NCI-H128 (cell line): Measurements from ENCODE around the gene NELL1.
"Not testable (repeated sequence)": the region's sequence is repeated elsewhere in the genome, so short reads cannot be mapped to it uniquely, and the experiment has no call there.

Experiments
- DNase-seq: peaks from one replicate; lab custom pipeline; 2025; ENCODE audit not compliant: unreplicated experiment; lab: John Stamatoyannopoulos, UW

The NELL1 gene

DNA sequence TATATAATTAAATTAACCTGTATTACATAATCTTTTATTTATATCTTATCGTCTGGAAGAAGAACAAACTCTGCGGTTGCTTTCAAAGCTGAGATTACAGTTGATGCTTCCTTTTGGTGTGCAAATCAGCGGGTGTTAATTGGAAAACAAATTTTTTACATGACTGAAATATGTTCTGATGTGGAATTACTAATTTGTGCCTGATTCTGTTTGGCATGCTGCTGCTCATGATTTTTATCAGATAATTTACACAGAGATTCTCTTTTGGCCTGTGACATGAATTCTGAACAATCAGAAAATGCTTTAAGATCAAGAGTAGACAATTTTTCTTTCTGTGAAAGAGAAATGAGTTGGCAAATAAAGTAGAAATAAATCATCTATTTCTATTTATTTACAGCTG, 510.8 kb downstream of the NELL1 start:
- DNase-seq = no peak

- DNase-seq = no peak
These were observed 516.6 kb downstream of the NELL1 start for GRCh38 chr11:21185959-21186358.

- no peak for DNase-seq
These were observed 520.8 kb downstream of the NELL1 start for GRCh38 chr11:21190181-21190580.

DNA sequence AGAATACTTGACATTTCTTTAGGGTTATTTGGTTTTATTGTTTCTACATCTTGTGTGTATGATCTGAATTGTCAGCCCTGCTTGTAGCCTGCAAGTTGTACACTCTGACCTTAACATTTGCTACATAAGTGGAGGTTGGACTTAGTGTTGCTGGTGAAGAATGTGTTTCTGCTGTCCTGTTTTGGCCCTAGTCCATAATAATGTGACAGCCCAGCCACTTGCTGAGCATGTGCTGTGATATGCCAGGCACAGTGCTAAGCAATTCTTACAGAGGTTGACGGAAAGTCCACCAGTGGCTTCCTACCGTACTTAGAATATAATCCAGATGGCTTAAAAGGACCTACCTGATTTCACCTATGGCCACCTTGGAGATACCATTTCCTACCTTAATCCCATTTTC, 526.6 kb downstream of the NELL1 start:
- DNase-seq = no peak

GRCh38 chr11:21198498-21198897, 529.1 kb downstream of the NELL1 start:
- no peak for DNase-seq

DNA sequence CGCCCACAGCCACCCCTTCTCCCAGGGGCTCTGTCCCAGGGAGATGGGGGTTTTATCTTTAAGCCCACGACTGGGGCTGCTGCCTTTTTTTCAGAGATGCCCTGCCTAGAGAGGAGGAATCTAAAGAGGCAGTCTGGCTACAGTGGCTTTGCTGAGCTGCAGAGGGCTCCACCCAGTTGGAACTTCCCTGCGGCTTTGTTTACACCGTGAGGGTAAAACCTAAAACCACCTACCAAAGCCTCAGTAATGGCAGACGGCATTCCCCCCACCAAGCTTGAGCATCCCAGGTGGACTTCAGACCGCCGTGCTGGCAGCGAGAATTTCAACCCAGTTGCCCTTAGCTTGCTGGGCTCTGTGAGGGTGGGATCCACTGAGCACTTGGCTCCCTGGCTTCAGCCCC, 535.8 kb downstream of the NELL1 start:
- DNase-seq = no peak

- no peak for DNase-seq
These were observed 556.5 kb downstream of the NELL1 start for GRCh38 chr11:21225860-21226259.

DNA sequence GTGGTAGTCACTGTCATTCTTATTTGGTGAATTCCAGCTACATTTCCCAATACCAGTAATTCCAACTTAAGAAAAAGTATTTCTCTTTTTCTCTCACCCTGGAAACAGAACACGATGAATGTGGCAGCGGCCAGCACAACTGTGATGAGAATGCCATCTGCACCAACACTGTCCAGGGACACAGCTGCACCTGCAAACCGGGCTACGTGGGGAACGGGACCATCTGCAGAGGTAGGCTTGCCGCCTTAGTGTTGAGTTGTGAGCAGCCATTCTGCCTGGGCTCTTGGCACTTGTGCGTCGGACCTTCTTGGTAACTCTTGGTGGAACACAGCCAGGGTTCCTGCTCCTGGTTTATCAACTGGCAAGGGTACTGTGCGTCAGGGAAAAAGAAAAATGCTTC, 559.8 kb downstream of the NELL1 start:
- DNase-seq = no peak

DNA sequence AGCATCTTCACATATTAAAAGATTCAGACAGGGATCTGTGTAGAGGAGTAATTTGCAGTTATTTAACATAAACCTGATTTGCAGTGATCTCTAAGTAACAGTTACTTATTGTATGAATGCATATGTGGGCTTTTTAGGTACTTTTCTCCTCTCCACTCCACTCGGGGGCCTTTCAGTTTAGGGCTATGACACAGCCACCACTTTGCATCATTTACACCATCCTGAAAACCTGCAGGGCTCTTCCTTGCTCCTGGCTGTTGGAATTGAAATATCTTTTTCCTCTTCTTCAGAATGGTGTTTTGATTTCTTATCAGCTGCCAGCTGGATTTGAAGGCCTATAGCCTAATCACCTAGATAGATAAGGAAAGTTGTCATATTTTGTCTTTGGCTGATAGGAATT, 580.8 kb downstream of the NELL1 start:
- no peak for DNase-seq

GRCh38 chr11:21254055-21254454, 584.7 kb downstream of the NELL1 start:
- no peak for DNase-seq

GRCh38 chr11:21254790-21255189, 585.4 kb downstream of the NELL1 start:
- no peak for DNase-seq

DNA sequence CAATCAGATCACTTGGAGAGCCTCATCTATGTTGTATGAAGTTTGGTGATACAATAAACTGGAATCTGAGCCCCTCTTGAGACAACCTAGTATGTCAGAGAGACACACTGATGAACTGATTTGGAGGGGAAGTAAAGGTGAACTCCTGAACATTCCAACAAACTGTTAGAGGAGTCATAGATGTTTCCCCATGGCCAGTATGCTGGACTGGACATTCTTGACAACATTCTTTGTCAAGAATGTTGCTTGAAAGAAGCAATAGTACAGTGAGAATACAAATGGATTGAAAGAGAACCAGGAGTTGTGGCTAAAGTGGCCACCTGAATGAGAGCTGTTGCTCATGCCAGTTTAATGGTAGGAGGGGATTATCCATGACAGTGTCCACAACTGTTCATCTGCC, 588.1 kb downstream of the NELL1 start:
- no peak for DNase-seq

DNA sequence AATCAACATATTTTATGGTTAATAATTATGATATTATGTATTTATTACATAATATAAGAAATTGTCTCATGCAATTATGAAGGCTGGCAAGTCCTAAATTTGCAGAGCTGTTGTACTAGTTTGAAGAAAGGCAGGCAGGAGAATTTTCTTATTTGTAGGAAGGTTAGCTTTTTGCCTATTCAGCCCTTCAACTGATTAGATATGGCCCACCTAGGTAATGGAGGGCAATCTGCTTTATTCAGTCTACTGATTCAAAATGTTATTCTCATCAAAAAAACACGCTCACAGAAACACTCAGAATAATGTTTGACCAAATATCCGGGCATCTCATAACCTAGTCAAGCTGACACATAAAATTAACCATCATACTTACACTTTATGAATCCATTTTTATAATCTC, 589.0 kb downstream of the NELL1 start:
- DNase-seq = no peak

DNA sequence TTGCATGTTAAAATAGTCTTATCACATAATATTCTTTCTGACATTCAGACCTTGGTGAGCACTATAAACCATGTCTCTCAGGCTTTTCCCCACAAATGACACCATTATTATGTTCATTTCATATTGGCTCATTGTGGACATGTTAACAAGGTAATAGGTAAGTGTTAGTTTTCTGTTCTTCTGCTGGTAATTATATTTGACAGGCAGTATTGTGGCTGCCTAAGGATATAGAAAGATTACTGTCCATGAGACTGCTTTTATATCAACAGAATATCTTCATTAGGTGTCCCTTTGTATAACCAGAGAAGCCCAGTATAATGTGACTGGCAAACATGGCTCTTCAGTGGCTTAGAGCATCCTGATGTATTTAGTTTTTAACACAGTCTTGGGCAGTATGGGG, 590.7 kb downstream of the NELL1 start:
- no peak for DNase-seq

- DNase-seq = peak; percentile 18
These were observed 593.6 kb downstream of the NELL1 start for GRCh38 chr11:21262992-21263391.

- no peak for DNase-seq
These were observed 594.7 kb downstream of the NELL1 start for GRCh38 chr11:21264125-21264524.

DNA sequence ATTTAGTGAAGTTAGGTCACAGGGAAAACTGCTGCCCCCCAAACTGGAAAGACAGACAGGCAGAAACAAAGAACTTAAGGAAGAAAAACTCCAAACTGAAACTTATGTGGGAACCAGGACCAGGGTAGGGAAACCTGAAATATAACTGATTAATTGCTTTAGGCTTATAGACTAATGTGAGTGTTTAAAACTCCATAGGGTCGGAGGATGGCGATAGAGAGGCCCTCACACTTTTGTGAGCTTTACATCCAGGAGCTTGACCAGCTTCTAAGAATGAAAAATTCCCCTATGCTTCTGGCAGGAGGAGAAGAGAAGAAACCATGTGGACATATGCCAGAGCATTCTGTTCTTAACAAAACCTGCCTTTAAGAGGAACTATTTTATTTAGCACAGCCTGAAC, 598.6 kb downstream of the NELL1 start:
- DNase-seq = no peak

GRCh38 chr11:21272139-21272538, 602.8 kb downstream of the NELL1 start:
- DNase-seq = not testable (repeated sequence)

GRCh38 chr11:21278840-21279239, 609.5 kb downstream of the NELL1 start:
- DNase-seq = no peak

DNA sequence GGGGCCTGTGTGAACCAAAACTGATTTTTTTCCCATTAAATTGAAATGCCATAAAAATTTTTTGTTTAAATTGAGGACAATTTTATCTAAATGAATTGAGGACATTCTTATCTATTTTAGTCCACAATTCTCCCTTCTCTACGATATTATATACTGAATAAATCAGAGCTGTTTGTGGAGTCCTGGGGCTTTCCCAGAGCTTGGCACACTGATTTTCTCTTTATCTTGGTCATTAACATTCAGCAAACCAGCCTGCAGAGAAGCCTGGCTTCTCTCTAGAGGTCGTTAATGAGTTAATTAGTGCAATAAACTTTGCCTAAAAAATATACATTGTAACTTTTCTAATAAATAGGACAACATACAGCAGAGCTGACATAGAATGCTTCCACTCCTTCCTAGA, 615.7 kb downstream of the NELL1 start:
- no peak for DNase-seq

DNA sequence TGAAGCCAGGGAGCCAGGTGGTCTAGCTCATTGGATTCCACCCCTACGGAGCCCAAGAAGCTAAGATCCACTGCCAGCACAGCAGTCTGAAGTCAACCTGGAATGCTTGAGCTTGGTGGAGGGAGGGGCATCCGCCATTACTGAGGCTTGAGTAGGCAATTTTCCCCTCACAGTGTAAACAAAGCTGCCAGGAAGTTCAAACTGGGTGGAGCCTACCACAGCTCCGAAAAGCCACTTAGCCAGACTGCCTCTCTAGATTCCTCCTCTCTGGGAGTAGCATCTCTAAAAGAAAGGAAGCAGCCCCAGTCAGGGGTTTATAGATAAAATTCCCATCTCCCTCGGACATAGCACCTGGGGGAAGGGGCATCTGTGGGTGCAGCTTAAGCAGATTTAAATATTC, 620.3 kb downstream of the NELL1 start:
- DNase-seq = no peak

DNA sequence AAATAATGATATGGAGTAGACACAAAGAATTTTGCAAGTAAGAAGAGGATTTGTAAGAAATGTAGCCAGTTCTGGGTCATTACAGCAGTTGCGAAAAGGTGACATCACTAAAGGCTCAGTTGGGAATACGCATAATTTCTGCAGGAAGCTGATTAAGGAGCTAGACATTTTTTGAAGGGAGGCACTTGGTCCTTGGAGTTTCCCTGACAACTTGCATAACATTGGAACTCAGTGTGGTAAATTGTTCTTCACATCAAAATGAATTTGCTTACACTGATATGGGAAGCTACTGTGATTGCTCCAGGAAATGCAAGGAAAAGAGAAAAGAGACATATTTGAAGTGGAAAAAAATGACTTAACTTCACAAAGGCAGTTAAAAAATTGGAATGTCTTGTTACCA, 626.1 kb downstream of the NELL1 start:
- no peak for DNase-seq

GRCh38 chr11:21301981-21302380, 632.6 kb downstream of the NELL1 start:
- no peak for DNase-seq

- DNase-seq = no peak
These were observed 637.5 kb downstream of the NELL1 start for GRCh38 chr11:21306739-21307358.
